ENCODE measurements around the gene ERLIN1.
"Not testable (repeated sequence)": the region's sequence is repeated elsewhere in the genome, so short reads cannot be mapped to it uniquely, and the experiment has no call there.

ERLIN1 gene

DNA sequence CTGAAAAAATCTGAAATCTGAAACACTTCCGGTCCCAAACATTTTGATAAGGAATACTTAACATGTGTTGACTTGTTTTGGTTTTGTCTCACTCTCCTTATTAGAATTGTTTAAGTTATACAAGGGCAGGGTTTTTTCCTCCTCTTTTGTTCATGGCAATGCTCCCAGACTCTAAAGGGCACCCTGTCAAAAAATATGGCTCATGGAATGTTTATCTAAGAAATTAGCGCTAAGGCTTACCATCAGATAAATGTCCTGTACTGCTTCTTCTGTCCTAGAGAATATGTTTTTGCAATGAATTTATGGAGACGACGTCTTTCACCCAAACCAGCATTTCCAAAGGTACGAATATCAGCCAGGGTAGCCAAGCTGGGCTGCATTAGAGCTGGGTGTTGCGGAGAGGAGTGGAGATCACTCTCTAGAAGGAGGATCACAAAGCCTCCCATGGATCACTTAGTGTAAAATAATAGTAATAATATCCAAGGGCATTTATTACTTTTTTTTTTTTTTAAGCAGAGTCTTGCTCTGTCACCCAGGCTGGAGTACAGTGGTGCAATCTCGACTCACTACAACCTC, 46.8 kb downstream of the ERLIN1 start:
- in situ Hi-C loops (cut with MboI; ENCODE audit: low sequenced_read_pairs): no loop called here

DNA sequence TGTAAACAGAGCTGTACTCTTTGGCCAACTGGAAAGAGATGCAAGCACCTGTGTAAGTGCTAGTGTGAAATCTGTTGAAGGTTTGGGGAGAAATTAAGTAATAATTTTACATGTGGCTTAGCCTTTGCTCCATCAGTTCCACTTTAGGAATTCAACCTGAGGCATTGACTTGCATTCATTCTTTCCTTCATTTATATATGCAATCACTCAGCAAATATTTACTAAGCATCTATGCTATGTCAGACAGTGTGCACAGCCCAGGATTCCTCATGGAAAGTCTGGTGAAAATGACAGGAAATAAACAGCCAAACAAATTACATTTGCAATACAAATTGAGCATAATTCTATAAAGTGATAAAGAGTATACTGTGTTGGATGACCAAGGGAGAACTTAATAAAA, 50.3 kb downstream of the ERLIN1 start:
- in situ Hi-C loops (cut with MboI; ENCODE audit: low sequenced_read_pairs): no loop called here

DNA sequence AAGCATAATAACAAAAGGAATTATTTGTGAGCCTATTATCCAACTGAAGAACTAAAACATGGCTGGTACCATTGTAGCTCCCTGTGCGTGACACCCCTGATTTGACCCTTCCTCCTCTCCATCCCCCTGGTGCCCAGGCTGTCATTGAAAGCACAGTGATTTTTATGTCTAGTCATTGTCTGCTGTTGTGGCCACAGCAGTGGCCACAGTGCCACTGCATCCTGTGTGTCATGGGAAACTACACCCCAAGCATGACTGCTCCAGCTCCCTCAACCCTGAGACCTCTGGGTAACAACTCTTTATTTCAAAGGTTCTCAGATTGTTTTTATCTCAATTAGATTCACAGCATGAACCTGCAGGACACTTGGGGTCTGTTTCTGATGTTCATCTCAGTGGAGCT, 52.0 kb downstream of the ERLIN1 start:
- in situ Hi-C loops (cut with MboI; ENCODE audit: low sequenced_read_pairs): no loop called here

DNA sequence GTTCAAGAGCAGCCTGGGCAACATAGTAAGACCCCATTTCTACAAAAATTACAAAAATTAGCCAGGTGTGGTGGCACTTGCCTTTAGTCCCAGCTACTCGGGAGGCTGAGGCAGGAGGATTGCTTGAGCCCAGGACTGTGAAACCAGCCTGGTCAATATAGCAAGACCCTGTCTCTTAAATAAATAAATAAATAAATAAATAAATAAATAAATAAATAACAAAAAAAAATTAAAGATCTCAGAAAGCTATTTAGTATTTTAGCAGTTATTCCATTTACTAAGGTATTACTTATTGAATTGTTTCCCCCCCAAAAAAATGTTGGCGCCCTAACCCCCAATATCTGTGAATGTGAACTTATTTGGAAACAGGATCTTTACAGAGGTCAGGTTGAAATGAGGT, 53.4 kb downstream of the ERLIN1 start:
- in situ Hi-C loops (cut with MboI; ENCODE audit: low sequenced_read_pairs): no loop called here

DNA sequence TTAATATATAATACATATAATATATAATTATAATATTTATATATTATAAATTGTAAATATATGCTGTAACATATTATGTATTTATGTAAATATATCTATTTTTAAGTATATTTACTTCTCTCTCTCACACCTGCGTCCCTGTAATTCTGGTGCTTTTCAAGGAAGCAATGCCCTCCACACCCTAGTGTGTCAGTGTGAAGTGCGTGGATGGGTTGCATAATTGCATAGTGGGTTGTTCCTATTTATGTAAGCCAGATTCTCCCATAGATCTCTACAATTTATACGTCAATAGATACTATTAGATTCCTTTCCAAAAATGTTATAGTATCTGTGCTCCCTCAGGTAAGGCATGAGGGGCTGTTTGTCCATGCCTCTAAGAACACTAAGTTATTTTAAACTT, 54.3 kb downstream of the ERLIN1 start:
- in situ Hi-C loops (cut with MboI; ENCODE audit: low sequenced_read_pairs): no loop called here

DNA sequence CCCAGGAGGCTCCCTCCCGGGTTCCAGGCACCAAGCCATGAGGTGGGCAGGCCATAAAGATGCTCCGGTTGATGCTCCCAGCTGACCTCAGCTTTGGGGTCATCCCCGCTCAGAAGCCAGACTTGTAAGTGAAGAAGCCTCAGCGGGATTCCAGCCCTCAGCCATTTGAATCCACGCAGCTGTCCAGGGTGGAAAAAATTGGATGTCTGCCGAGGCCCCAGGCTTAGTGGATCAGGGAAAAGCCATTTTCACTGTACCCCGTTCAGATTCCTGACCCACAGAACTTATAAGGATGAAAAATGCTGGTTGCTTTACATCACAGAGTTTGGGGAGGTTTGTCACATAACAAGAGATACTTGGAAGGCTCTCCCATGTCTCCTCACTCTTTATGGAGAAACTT, 55.0 kb downstream of the ERLIN1 start:
- in situ Hi-C loops (cut with MboI; ENCODE audit: low sequenced_read_pairs): no loop called here

DNA sequence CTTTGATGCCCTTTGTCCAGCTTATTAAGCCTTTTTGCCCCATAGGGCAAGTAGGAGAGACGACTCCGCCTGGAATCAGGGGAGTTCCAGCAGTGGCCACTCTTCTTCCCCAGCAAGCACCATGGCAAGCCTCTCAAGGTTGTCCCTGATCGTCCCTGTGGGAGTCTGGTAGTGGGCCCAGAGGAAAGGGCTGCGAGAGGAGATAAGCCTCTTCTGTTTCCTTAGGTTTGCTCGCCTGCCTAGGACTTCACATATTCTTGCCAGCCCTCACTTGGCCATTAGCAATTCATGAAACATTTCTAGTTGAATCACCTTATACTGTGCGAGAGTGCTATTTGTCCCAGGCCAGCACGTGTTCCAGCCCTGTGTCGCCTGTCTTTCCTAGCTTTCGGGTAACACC, 56.4 kb downstream of the ERLIN1 start:
- in situ Hi-C loops (cut with MboI; ENCODE audit: low sequenced_read_pairs): no loop called here

DNA sequence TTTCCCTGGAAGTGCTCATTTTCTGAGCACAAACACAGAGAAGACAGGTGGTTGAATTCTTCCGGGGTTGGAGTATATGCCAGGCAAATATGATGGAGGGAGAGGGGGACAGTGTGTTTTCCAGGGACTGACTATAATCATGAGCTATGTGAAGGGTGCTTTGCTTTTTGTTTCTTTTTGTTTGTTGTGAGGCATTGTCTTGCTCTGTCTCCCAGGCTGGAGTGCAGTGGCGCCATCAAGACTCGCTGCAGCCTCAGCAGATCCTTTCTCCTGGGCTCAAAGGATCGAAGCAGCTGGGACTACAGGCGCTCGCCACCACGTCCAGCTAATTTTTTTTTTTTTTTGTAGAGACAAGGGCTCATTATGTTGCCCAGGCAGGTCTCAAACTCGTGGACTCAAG, 56.9 kb downstream of the ERLIN1 start:
- in situ Hi-C loops (cut with MboI; ENCODE audit: low sequenced_read_pairs): no loop called here

DNA sequence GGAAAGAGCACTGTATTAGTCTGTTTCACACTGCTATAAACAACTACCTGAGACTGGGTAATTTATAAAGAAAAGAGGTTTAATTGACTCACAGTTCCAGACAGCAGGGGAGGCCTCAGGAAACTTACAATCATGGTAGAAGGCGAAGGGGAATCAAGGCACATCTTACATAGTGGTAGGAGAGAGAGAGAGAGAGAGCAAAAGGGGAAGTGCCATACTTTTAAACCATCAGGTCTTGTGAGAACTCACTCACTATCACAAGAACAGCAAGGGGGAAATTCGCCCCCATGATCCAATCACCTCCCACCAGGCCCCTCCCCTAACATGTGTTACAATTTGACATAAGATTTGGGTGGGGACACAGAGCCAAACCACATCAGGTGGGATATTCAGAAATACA, 60.5 kb downstream of the ERLIN1 start:
- in situ Hi-C loops (cut with MboI; ENCODE audit: low sequenced_read_pairs): not testable (repeated sequence)

DNA sequence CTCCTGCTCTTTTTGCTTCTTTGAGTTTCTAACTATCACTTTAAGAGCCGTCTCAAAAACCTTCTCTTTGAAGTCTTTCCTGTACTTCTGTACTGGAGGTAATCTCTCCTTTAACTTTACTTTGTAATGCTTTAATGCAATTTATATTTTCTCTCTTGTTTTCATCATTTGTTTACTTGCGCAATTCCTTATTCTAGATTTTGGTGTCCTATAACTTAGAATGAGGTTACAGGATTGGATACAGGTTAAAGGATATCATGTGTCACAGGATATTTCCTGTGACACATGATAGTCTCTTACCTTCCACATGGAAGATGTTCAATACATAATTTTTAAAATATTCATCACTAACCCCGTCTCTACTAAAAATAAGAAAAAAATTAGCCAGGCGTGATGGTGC, 61.7 kb downstream of the ERLIN1 start:
- in situ Hi-C loops (cut with MboI; ENCODE audit: low sequenced_read_pairs): no loop called here

DNA sequence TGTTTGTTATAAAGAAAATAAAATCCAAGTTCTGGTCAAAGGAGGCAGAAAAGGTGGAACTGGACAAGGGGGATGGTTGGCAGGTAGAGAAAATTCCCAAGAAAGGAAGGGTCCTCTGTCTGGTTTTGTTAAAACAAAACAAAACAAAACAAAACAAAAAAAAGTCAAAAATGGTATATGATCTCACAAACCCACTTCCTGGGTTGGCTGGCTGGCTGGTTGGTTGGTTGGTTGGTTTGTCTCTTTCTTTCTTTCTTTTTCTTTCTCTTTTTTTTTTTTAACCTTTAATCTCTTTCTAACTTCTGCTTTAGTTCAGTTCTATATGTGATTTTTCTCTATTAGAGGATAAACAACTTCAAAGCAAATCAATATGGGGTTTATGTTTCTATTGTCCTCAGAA, 63.0 kb downstream of the ERLIN1 start:
- in situ Hi-C loops (cut with MboI; ENCODE audit: low sequenced_read_pairs): no loop called here

DNA sequence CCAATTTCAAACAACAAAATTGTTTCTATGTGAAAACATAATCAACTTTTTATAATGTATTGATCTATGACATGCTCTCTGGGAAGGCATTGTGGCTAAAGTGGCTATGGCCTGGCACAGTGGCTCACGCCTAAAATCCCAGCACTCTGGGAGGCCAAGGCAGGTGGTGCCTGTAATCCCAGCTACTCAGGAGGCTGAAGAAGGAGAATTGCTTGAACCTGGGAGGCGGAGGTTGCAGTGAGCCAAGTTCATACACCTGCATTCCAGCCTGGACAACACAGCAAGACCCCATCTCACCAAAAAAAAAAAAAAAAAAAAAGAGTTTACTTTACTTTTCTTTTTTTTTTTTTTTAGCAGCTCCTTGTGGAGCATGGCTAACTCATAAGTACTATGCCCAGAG, 65.3 kb downstream of the ERLIN1 start:
- in situ Hi-C loops (cut with MboI; ENCODE audit: low sequenced_read_pairs): no loop called here

DNA sequence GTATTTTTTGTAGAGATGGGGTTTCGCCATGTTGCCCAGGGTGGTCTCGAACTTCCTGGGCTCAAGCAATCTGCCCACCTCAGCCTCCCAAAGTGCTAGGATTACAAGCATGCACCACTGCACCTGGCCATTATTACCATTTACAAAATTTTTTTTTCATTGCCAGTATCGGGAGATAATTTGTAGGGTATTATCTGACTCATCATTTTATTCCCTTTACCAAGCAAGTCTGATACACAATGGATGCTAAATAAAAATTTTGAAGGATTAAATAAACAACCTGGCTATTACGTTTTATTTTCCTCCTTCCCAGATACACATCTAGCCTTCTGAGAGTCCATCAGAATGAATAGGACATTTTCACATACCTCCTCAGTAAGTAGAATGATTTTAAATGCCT, 66.1 kb downstream of the ERLIN1 start:
- in situ Hi-C loops (cut with MboI; ENCODE audit: low sequenced_read_pairs): no loop called here

DNA sequence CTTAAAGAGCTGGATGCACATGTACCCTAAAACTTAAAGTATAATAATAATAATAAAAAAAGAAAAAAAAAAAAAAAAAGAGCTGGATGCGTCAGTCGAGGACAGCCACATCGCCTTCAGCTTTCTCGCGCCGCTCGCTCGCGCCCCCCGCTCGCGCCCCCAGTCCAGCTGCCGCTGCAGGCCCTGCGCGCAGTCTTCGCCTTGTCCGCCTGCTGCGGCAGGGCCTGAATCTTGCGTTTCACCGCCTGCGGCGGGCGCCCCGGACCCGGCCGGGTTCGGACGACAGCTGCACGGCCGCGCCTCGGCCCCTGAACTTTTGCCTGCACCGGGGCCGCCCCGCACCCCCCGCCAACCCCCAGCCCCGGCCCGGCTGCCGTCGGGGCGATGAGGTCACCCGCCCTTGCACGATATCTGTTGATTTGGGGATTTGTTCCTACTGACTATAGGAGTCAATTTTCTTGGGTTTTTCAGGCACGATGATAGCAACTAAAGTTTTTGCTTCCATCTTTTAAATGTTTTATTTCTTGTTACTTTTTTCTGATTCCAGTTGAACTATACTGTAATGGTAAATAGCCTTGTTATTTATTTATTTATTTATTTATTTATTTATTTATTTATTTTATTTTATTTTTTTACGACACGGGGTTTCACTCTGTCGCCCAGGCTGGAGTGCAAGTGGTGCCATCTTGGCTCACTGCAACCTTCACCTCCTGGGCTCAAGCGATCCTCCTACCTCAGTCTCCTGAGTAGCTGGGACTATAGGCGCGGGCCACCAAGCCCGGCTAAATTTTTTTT, 70.7 kb downstream of the ERLIN1 start:
- in situ Hi-C loops (cut with MboI; ENCODE audit: low sequenced_read_pairs): no loop called here

DNA sequence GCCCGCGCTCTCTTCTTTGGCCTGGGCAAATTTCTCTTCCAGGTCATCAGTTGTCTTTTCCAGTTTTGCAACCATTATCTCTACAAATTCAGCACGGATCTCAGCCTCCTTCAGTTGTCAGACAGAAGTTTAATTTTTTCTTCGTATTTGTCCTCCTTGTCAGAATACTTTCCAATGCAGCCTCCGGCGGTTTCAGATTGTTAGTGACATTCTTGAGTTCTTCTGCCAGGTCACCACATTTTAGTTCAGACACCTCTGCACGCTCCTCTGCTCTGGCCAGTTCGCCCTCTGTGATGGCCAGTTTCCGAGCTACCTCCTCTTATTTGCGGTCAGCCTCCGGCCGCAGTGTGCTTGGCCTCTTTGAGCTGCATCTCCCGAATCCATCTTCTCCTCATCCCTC, 71.4 kb downstream of the ERLIN1 start:
- in situ Hi-C loops (cut with MboI; ENCODE audit: low sequenced_read_pairs): no loop called here

DNA sequence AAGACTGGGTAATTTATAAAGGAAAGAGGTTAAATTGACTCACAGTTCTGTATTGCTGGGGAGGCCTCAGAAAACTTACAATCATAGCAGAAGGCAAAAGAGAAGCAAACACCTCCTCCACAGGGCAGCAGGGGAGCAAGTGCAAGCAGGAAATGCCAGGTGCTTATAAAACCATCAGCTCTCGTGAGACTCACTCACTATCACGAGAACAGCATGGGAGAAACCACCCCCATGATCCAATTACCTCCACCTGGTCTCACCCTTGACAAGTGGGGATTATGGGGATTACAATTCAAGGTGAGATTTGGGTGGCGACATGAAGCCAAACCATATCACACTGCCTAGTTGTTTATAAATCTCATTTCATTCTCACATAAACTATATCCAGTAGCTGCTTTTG, 76.2 kb downstream of the ERLIN1 start:
- in situ Hi-C loops (cut with MboI; ENCODE audit: low sequenced_read_pairs): no loop called here

DNA sequence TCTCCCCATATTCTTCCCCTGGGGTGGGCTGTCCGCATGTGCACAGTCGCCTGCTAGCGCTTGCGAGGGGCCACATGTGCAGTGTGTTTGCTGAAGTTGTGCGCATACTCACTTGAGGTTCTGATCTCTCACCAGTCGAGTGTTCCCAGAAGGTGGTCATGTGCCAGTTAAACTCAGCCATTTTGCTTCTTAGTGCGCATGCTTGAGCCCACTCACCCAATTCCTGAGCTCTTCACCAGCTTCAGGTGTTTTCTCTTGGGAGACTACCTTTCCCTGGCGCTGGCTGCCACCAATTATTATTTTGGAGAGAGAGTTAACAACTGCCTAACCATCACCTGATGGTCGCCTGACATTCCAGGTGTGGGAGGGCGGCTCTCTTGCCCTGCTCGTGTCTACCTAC, 79.0 kb downstream of the ERLIN1 start:
- in situ Hi-C loops (cut with MboI; ENCODE audit: low sequenced_read_pairs): no loop called here

DNA sequence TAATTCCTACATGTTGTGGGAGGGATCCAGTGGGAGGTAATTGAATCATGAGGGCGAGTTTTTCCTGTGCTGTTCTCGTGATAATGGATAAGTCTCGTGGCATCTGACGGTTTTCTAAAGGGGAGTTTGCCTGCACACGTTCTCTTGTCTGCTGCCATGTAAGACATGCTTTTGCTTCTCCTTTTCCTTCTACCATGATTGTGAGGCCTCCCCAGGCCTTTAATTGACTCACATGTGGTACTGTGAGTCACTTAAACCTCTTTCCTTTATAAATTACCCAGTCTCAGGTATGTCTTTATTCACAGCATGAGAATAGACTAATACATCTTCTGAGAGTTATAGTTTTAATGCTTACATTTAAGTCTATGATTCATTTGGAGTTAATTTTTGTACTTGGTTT, 81.5 kb downstream of the ERLIN1 start:
- in situ Hi-C loops (cut with MboI; ENCODE audit: low sequenced_read_pairs): no loop called here

DNA sequence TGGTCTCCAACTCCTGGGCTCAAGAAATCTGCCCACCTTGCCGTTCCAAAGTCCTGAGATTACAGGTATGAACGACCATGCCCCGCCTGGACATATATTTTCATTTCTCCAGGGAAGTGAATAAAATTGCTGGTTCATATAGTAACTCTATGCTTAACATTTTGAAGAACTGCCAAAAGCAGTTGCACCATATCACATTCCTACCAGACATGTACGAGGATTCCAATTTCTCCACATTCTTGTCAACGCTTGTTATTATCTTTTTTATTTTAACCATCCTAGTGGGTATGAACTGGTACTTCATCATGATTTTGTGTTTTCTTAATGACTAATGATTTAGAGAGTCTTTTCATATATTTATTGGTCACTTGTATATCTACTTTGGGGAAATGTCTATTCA, 82.2 kb downstream of the ERLIN1 start:
- in situ Hi-C loops (cut with MboI; ENCODE audit: low sequenced_read_pairs): no loop called here

DNA sequence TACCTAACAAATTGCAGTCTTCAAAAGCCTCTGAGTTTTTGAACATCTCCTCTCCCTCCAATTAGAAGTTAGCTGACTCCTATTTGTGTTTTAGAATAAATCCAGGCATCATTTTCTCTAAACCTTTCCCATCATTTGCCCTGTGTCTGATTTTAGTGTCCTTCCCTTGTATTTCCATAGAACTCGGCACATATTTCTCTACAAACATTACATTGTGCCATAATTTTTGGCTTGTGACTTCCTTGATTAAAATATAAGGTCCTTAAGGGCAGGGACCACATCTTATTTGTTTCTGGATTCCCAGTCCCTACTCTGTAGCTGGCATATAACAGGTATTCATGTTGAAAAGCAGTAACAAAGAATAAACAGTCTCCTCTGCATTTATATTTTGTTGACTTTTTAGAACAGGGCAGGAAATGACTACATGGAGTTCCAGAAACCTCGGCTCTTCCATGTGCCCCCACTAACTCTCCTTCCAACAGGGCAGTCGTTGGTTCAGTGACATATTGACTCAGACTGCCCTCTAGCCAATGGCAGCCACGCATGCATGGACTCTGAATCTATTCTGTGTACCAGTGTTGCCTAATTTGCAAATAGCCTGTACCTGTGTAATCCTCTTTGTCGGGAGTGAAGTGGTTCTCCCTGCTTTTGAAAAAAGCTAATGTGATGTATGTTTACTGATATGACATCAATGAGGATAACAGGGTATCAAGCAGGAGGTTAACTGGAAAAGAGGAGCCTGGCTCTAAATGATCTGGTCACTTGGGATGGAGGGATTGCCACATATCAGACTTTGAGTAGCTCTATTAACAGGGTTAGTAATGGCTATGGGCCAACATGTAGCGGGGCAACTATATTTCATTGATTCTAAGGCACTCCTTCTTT, 84.4 kb downstream of the ERLIN1 start:
- in situ Hi-C loops (cut with MboI; ENCODE audit: low sequenced_read_pairs): no loop called here

DNA sequence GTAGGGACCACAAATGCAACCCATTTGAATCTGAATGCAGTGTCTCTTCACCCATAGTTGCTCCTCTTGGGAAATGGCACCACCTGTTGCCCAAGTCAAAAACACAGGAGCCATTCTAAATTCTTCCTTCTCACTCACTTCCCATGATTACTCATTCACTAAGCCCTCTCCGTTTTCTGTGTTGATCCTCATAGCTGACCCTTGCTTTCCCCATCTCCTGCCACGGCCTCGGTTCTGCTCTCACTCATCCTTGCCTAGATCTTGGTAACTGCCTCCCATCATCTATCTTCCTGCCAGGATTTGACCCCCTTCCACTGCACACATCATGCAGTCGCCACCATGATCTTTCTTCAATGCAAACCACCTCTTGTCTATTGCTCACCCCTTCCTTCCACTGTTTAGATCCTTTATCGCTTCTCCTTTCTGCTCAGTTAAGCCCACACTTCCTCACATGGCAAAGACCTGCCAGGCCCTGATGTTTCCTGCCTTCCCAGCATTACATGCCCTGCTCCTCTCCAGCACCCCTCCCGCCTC, 85.1 kb downstream of the ERLIN1 start:
- in situ Hi-C loops (cut with MboI; ENCODE audit: low sequenced_read_pairs): no loop called here
